Measurements from ENCODE around the gene CNTNAP2. TPM values are rescaled to one million over a fixed set of nuclear protein-coding genes. Genes with fewer than 3 reads are reported as not detected.
"Not testable (repeated sequence)": the region's sequence is repeated elsewhere in the genome, so short reads cannot be mapped to it uniquely, and the experiment has no call there.

The CNTNAP2 gene
- total RNA-seq, 1 donor = 7.6 TPM

DNA sequence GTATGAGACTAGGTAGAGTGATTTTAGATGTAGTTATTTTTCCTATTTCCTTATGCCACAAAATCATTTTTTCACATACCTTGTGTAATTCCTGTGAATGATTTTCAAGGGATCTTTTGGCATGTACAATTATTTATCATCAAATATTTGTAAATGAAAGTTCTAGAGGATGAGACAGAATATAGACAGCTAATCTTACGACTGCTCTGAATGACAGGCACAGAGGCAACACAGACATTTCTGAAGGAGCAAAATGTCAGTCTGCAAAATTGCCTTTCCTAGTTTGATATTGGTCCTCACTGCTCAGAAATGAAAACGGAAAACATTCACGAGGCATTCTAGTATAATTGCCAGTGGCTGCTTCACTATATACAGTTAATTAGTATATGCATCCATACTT lies 1663.3 kb downstream of the CNTNAP2 start:
- H4K20me1 ChIP-seq (ENCODE audit: insufficient read depth, low read length) = no peaks in the 10 kb centered on the region
- no peak overlapping the region for H3K4me2 ChIP-seq (ENCODE audit: insufficient read depth, low read length)
- no peak overlapping the region for H3K27ac ChIP-seq (ENCODE audit: low read depth, low read length)
- H3K79me2 ChIP-seq (ENCODE audit: insufficient read depth, low read length) = no peaks in the 10 kb centered on the region
- no peak overlapping the region for H2AFZ ChIP-seq (ENCODE audit: low read length)
- no peaks in the 10 kb centered on the region for H3K27me3 ChIP-seq (ENCODE audit: insufficient read depth, low read length)
- no peaks in the 10 kb centered on the region for H3K9me3 ChIP-seq (ENCODE audit: low read depth, low read length)
- no peak for DNase-seq (ENCODE audit: insufficient read length, low spot score, missing footprints)
- no peak overlapping the region for H3K4me3 ChIP-seq (ENCODE audit: insufficient read depth, low read length)
- TF ChIP-seq, protein P1, sequence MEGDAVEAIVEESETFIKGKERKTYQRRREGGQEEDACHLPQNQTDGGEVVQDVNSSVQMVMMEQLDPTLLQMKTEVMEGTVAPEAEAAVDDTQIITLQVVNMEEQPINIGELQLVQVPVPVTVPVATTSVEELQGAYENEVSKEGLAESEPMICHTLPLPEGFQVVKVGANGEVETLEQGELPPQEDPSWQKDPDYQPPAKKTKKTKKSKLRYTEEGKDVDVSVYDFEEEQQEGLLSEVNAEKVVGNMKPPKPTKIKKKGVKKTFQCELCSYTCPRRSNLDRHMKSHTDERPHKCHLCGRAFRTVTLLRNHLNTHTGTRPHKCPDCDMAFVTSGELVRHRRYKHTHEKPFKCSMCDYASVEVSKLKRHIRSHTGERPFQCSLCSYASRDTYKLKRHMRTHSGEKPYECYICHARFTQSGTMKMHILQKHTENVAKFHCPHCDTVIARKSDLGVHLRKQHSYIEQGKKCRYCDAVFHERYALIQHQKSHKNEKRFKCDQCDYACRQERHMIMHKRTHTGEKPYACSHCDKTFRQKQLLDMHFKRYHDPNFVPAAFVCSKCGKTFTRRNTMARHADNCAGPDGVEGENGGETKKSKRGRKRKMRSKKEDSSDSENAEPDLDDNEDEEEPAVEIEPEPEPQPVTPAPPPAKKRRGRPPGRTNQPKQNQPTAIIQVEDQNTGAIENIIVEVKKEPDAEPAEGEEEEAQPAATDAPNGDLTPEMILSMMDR (IDR thresholded peaks at IDR 0.05; ENCODE audit: extremely low read depth, low read depth, low read length) = no peak
- no peaks in the 10 kb centered on the region for H3K4me1 ChIP-seq (ENCODE audit: insufficient read depth, low read length)
- H3K36me3 ChIP-seq (ENCODE audit: insufficient read depth, low read length) = no peaks in the 10 kb centered on the region

DNA sequence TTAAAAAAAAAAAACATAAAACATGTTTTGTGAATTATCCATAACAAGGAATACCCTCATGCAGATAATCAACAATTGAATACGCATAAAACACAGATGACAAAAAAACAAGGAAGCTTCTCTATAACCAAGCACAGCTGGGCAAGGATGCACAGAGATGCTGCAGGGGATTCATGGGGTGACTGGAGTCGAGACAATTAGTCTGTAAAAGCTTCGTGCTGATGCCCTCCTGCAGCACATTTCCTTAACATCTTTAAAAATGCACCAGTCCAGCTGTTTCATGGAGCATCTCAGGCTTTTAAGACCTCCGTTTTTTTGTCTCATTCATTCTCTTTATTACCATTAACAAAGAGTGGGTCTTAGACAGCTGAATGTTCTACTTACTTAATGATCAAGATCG lies 1680.0 kb downstream of the CNTNAP2 start:
- no peak overlapping the region for H3K4me3 ChIP-seq (ENCODE audit: insufficient read depth, low read length)
- H3K27ac ChIP-seq (ENCODE audit: low read depth, low read length) = no peak overlapping the region
- no peaks in the 10 kb centered on the region for H3K79me2 ChIP-seq (ENCODE audit: insufficient read depth, low read length)
- no peaks in the 10 kb centered on the region for H3K36me3 ChIP-seq (ENCODE audit: insufficient read depth, low read length)
- H2AFZ ChIP-seq (ENCODE audit: low read length) = no peak overlapping the region
- peaks cover 7% of the 10 kb centered on the region for H3K4me1 ChIP-seq (ENCODE audit: insufficient read depth, low read length)
- TF ChIP-seq, protein P1 (IDR thresholded peaks at IDR 0.05; ENCODE audit: extremely low read depth, low read depth, low read length) = no peak
- H4K20me1 ChIP-seq (ENCODE audit: insufficient read depth, low read length) = no peaks in the 10 kb centered on the region
- H3K9me3 ChIP-seq (ENCODE audit: low read depth, low read length) = no peaks in the 10 kb centered on the region
- no peaks in the 10 kb centered on the region for H3K27me3 ChIP-seq (ENCODE audit: insufficient read depth, low read length)
- DNase-seq (ENCODE audit: insufficient read length, low spot score, missing footprints) = no peak
- H3K4me2 ChIP-seq (ENCODE audit: insufficient read depth, low read length) = no peak overlapping the region

DNA sequence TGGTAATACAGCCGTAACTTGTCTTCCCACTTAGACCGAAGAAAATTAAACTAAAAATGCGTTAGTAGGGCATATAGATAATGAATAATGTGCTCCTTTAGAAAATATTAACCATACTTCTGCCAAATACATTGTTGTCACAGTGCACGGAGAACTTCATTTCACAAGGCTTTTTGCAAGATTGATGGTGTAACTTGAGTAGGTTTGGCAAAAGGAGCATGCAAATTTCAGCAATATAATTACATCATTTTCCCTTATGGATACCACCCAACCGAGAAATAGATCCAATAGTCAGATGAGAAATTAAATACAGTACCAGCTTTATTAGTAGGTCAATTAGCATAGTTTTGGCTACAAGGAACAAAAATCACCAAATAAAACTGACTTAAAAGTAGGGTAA lies 1681.4 kb downstream of the CNTNAP2 start:
- Histone ChIP-seq H2AFZ (ENCODE audit: low read length) (no peak overlapping the region), H3K79me2 (ENCODE audit: insufficient read depth, low read length) (no peaks in the 10 kb centered on the region), H4K20me1 (ENCODE audit: insufficient read depth, low read length) (no peaks in the 10 kb centered on the region), H3K27me3 (ENCODE audit: insufficient read depth, low read length) (no peaks in the 10 kb centered on the region), H3K4me2 (ENCODE audit: insufficient read depth, low read length) (no peak overlapping the region), H3K9me3 (ENCODE audit: low read depth, low read length) (no peaks in the 10 kb centered on the region), H3K4me1 (ENCODE audit: insufficient read depth, low read length) (peaks cover 7% of the 10 kb centered on the region), H3K27ac (ENCODE audit: low read depth, low read length) (no peak overlapping the region), H3K4me3 (ENCODE audit: insufficient read depth, low read length) (no peak overlapping the region), H3K36me3 (ENCODE audit: insufficient read depth, low read length) (no peaks in the 10 kb centered on the region)
- TF ChIP-seq, protein P1 (IDR thresholded peaks at IDR 0.05; ENCODE audit: extremely low read depth, low read depth, low read length) = no peak
- no peak for DNase-seq (ENCODE audit: insufficient read length, low spot score, missing footprints)

DNA sequence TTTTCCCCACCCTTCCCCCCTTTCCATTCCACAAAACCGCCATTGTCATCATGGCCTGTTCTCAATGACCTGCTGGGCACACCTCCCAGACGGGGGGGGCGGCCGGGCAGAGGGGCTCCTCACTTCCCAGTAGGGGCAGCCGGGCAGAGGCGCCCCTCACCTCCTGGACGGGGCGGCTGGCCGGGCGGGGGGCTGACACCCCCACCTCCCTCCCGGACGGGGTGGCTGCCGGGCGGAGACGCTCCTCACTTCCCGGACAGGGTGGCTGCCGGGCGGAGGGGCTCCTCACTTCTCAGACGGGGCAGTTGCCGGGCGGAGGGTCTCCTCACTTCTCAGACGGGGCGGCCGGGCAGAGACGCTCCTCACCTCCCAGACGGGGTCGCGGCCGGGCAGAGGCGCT lies 1685.2 kb downstream of the CNTNAP2 start:
- H3K79me2 ChIP-seq (ENCODE audit: insufficient read depth, low read length); H4K20me1 ChIP-seq (ENCODE audit: insufficient read depth, low read length); H3K4me2 ChIP-seq (ENCODE audit: insufficient read depth, low read length); H3K27ac ChIP-seq (ENCODE audit: low read depth, low read length); H3K4me1 ChIP-seq (ENCODE audit: insufficient read depth, low read length); DNase-seq (ENCODE audit: insufficient read length, low spot score, missing footprints); H2AFZ ChIP-seq (ENCODE audit: low read length); H3K27me3 ChIP-seq (ENCODE audit: insufficient read depth, low read length); H3K4me3 ChIP-seq (ENCODE audit: insufficient read depth, low read length); H3K36me3 ChIP-seq (ENCODE audit: insufficient read depth, low read length); H3K9me3 ChIP-seq (ENCODE audit: low read depth, low read length): not testable (repeated sequence)
